Peyer's patch (tissue), 4 donors: Measurements from ENCODE around the gene ALPL. TPM values are rescaled to one million over a fixed set of nuclear protein-coding genes. Genes with fewer than 3 reads are reported as not detected.
"Not testable (repeated sequence)": the region's sequence is repeated elsewhere in the genome, so short reads cannot be mapped to it uniquely, and the experiment has no call there.

Source experiments
- DNase-seq, 3 donors: peaks; one replicate each; pipeline ENCODE4 v3.0.0-alpha.2; 2017 to 2019
- H3K27ac ChIP-seq, 4 donors: fragments of 200-600 bp; sonication (generic); one replicate each; pipeline ENCODE4 v1.5.1; 2016 to 2019
- H3K27me3 ChIP-seq, 2 donors: fragments of 200-600 bp; sonication (generic); one replicate each; pipeline ENCODE4 v1.5.1; 2019
- H3K36me3 ChIP-seq, 3 donors: fragments of 200-600 bp; sonication (generic); one replicate each; pipeline ENCODE4 v1.5.1; 2016 to 2019
- H3K4me1 ChIP-seq, 4 donors: fragments of 200-600 bp; sonication (generic); one replicate each; pipeline ENCODE4 v1.5.1; 2016 to 2019
- H3K4me3 ChIP-seq, 4 donors: fragments of 200-600 bp; sonication (generic); 1 replicate in 3 of 4; 2 replicates in 1 of 4; pipeline ENCODE4 v1.5.1; 2016 to 2019; ENCODE audit warnings: mild to moderate bottlenecking in 1 of 4
- H3K9me3 ChIP-seq, 4 donors: fragments of 200-600 bp; sonication (generic); one replicate each; pipeline ENCODE4 v1.5.1; 2016 to 2019; ENCODE audit warnings: mild to moderate bottlenecking in 1 of 4
- CTCF ChIP-seq, 6 experiments: fragments of 450-650 bp in 4 of 6; fragments of 200-600 bp in 2 of 6; sonication (generic) in 1 of 6; IDR thresholded peaks; one replicate each; pipeline ENCODE4 v1.5.1; 2017 to 2019; ENCODE audit warnings: antibody characterized with exemption in 6 of 6, mild to moderate bottlenecking in 3 of 6, moderate library complexity in 1 of 6
- POLR2A ChIP-seq, 2 donors: fragments of 450-650 bp; IDR thresholded peaks; one replicate each; pipeline ENCODE4 v1.5.1; 2017; ENCODE audit warnings: antibody characterized with exemption in 2 of 2, mild to moderate bottlenecking in 2 of 2, moderate library complexity in 2 of 2
- total RNA-seq, 4 donors: library from RNA; depleted of rRNA; stranded (reverse); fragments of >200 nt; gene quantifications; one replicate each; pipeline ENCODE4 v1.1.0, GENCODE V29; 2016

Gene ALPL
- total RNA-seq: 10 to 100 TPM in 1 of 4 donors, 1 to 10 TPM in 2, under 1 TPM in 1; 0.70 to 10.7 (median 2.2) TPM

GRCh38 chr1:21509351-21510112, at the start of gene ALPL:
TSS of gene ALPL (plus strand) at chr1:21509423. CDS start at chr1:21554082, 44,659 bp downstream.
- H3K9me3 ChIP-seq: no peaks in the 10 kb centered on the region
- TF ChIP-seq POLR2A (IDR thresholded peaks at IDR 0.05): no peak
- no peak for TF ChIP-seq CTCF (IDR thresholded peaks at IDR 0.05)
- peak within 1 kb of the TSS in 1 of 4 donors; percentile 17 for H3K27ac ChIP-seq
- H3K4me3 ChIP-seq: peak within 1 kb of the TSS in 3 of 4 donors; percentile 32 to 41 (median 35)
- DNase-seq: no peak
- H3K27me3 ChIP-seq: peaks cover 0 to 7% of the 10 kb centered on the region in 2 donors
- peaks cover 0 to 12% (median 7%) of the 10 kb centered on the region in 4 donors for H3K4me1 ChIP-seq
- H3K36me3 ChIP-seq: no peaks in the 10 kb centered on the region

- not testable (repeated sequence) for H3K4me1 ChIP-seq, H3K36me3 ChIP-seq, H3K9me3 ChIP-seq, H3K4me3 ChIP-seq, H3K27me3 ChIP-seq, DNase-seq, H3K27ac ChIP-seq
Observed at GRCh38 chr1:21465127-21465526, 44.1 kb upstream of the ALPL start.

- not testable (repeated sequence) for H3K4me1 ChIP-seq, DNase-seq, H3K27me3 ChIP-seq, H3K4me3 ChIP-seq, H3K9me3 ChIP-seq, H3K27ac ChIP-seq, H3K36me3 ChIP-seq
Observed at GRCh38 chr1:21467946-21468345, 41.3 kb upstream of the ALPL start.

- H3K4me3 ChIP-seq: no peak overlapping the region
- H3K27me3 ChIP-seq: no peaks in the 10 kb centered on the region
- peak in 1 of 3 donors; percentile 54 for DNase-seq
- no peaks in the 10 kb centered on the region for H3K36me3 ChIP-seq
- H3K4me1 ChIP-seq: no peaks in the 10 kb centered on the region
- TF ChIP-seq CTCF (IDR thresholded peaks at IDR 0.05): peak in 4 of 6 experiments; percentile 14 to 25 (median 17)
- no peak for TF ChIP-seq POLR2A (IDR thresholded peaks at IDR 0.05)
- H3K9me3 ChIP-seq: no peaks in the 10 kb centered on the region
- no peak overlapping the region for H3K27ac ChIP-seq
Observed at GRCh38 chr1:21468599-21468998, 40.6 kb upstream of the ALPL start.

GRCh38 chr1:21469581-21469980, 39.6 kb upstream of the ALPL start:
- H3K27me3 ChIP-seq: no peaks in the 10 kb centered on the region
- no peak for DNase-seq
- TF ChIP-seq CTCF (IDR thresholded peaks at IDR 0.05) (no peak), POLR2A (IDR thresholded peaks at IDR 0.05) (no peak)
- no peaks in the 10 kb centered on the region for H3K36me3 ChIP-seq
- no peak overlapping the region for H3K4me3 ChIP-seq
- H3K9me3 ChIP-seq: no peaks in the 10 kb centered on the region
- no peak overlapping the region for H3K27ac ChIP-seq
- H3K4me1 ChIP-seq: no peaks in the 10 kb centered on the region

GRCh38 chr1:21472861-21473260, 36.4 kb upstream of the ALPL start:
- no peak for DNase-seq
- H3K4me3 ChIP-seq: no peak overlapping the region
- TF ChIP-seq CTCF (IDR thresholded peaks at IDR 0.05) (no peak), POLR2A (IDR thresholded peaks at IDR 0.05) (no peak)
- no peaks in the 10 kb centered on the region for H3K27me3 ChIP-seq
- H3K27ac ChIP-seq: no peak overlapping the region
- no peaks in the 10 kb centered on the region for H3K4me1 ChIP-seq
- H3K36me3 ChIP-seq: peaks cover 0 to 4% (median 0%) of the 10 kb centered on the region in 3 donors
- no peaks in the 10 kb centered on the region for H3K9me3 ChIP-seq
